ENCODE measurements around the gene SCN3A.

The SCN3A gene

DNA sequence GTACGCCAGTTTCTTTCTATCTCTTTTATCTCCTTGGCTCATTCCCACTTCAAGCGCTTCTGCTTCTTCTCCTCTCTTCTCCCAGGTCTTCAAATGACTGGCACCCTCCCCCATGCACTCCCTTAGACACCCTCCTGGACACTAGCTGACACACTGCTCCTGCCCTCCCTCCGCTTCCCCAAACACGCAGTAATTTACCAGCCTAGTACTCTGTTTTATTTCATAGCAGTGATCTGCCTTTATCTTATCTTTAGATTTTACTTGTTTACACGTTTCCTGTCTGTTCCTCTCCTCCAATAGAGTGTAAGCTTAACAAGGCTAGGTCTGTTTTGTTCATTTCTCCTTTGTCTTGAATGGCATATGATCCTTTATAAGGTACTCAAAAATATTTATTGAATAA is 93.9 kb downstream of the SCN3A start:
- DNase-seq = no peak

DNA sequence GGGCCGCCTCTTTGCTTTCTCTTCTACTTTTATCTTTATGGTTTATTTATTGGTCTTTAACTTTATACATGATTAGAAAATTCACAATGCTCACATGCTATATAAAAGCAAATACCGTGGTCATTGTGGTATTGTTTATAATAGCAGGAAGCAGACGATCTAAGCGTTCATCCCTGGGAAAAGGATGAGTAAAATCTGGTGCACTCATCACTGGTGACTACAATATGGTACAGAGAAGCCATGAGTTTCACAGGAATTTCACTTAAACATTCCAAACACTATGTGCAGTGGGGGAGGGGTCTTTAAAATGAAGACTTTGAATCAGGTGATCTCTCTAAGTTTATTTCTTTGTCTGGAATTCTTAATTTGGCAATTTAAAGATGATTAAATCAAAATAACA is 97.9 kb downstream of the SCN3A start:
- no peak for DNase-seq

DNA sequence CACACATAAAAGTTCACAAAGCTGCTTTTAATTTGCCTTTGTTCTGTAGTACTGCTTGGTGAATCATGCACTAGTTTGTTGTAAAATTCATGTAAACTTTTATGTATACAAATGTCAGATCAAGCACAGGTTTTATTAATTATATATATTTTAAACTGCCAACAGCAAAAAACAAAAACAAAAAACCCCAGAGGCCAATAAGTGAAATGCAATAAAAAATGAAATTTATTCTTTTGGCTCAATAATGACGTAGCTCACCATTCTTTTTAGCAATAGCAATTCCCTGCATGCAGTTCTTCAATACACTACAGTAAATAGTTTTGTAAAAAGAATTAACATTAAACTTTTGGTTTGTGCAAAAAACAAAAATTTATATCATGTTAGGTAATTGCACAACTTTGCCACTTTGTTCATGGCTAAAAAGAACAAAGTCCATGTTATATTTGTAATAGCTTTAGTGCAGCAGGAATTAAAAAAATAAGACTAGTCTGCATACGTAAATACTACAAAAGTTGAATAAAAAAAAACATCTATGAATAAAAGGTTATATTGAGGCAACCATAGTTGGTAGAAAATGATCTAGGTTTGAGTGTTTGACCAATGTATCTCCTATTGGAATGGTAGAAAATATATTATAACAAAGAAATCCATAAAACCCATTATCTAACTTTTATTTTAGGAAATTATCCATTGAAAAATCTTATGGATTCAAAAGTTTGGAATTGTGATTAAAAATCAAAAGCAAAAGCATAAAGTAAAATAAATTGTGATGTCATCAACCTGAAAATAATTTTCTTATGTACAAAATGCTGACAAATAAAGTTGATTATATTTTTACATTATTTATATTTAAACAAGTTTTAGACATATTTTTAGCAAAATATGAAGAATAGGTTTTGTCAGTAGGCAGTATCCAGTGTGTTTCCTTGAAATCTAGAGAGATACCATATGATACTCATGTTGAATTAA is 115.6 kb downstream of the SCN3A start:
- no peak for DNase-seq

DNA sequence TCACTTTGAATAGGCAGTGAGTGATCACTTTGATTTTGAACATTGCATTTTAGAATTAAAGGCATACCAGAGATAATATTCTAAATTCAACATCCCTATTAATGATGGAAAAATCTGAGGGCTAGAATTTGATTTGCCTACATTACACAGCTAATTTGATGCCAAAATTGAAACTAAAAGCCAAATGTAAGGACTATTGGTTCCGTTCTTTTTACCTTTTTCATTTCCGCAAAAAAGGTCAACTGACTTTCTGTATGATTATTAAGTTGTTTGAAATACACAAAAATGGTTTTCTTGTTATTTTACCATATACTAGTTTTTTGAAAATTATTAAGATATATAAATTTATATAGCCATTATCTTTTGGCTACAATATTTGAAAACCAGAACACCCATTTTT is 117.5 kb downstream of the SCN3A start:
- DNase-seq = no peak

DNA sequence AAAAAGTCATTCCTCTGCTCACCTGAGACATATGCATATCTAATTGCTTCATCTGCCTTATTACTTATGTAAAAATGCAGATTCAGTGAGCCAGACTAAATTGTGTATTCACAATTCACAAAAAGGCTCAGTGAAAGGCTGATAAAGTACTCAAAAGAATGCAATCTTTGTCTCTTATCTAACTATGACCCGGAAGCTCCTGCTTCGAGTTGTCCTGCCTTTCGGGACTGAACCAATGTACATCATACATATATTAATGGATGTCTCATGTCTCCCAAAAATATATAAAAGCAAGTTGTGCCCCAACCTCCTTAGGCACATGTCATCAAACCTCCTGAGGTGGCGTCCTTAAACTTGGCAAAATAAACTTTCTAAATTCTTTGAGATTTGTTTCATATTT is 120.5 kb downstream of the SCN3A start:
- no peak for DNase-seq

DNA sequence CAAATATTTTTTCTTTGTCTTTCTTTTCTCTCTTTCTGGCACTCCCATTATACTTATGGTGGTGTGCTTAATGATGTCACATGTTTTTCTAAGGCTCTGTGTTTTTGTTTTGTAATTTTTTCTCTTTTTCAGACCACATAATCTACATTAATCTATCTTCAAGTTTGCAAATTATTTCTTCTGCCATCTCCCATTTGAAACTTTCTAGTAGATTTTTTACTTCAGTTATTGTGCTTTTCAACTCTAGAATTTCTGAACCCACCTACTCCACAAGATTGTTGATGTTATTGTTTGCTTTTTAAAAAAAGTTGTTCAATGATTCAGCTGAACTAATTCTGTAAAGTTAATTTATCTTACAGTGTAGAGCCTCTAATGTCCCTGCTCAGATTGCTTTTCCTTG is 121.4 kb downstream of the SCN3A start:
- no peak for DNase-seq

DNA sequence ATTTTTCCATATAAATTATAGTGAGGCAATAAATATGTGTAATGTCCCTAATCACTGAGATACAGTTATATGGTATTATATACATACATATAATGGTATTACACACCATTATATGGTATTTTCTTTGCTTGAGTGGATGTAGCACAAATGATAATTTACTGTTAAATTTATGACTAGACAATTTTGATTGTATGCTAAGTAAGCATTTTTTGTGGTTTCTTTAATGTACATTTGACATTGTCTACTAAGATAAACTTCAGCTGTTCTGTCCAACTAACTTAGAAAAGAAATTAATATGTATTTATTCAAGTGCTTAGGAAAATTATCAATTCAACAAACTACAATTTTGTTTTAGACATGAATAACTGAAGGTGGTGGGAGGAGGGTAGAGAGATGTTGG is 122.6 kb downstream of the SCN3A start:
- no peak for DNase-seq

DNA sequence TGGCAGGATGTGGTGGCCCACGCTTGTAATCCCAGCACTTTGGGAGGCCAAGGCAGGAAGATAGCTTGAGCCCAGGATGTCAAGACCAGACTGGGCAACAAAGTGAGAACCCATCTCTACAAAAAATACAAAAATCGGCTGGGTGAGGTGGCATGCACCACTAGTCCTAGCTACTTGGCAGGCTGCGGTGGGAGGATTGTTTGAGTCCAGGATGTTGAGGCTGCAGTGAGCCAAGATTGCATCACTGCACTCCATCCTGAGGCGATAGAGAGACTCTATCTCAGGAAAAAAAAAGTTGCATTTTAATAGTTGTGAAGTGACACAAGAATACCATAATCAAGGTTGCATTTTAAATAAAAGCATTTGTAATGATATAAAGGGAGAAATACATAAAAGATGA is 124.4 kb downstream of the SCN3A start:
- DNase-seq = no peak

DNA sequence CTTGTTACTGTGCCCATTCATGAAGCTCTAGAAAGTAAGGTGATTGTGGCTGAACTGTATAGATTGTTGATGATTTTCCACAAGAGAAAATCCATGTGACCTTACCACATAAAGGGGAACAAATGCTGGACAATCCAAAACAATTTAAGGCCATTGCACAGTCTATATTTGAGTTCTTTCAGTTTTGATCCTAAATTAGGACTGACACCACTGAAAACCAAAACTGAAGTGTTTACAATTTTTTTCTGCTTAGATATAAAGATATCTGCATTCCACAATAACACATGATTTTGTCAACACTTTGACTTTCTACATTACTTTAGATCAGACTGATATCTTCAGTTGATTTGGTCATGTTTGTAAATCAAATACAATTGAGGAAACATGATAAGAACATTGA is 124.9 kb downstream of the SCN3A start:
- no peak for DNase-seq

DNA sequence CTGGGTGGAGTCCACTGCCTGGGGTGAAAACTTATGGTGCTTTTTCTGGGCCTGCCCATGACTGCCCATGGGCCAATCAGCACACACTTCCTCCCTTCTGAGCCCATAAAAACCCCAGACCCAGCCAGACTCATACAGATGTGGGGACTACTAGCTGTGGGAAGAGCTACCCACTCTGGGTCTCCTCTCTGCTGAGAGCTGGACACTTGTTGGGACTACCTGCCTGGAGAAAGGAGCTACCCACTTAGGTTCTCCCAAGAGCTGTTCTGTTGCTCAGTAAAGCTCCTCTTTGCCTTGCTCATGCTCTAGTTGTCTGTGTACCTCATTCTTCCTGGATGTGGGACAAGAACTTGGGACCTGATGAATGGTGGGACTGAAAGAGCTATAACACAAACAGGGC is 129.0 kb downstream of the SCN3A start:
- DNase-seq = no peak

DNA sequence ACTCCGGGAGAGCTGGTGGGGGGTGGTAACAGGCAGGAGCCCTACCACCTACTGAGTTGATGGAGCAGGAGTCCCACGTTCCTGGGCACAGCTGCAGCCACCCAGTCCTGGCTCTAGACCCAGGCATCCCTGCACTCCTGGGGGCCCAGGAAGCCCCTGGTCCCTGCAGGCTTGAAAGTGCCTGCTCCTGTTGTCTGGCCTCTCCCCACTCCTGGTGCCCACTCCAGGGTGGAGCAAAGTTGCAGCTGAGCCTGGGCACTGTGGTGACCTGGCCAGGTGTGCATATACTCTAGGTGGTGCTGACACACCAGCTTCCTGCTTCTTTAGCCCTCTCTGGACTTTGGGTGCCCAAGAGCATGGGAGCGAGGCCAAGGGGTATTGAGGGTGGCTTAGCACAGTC is 129.5 kb downstream of the SCN3A start:
- no peak for DNase-seq

DNA sequence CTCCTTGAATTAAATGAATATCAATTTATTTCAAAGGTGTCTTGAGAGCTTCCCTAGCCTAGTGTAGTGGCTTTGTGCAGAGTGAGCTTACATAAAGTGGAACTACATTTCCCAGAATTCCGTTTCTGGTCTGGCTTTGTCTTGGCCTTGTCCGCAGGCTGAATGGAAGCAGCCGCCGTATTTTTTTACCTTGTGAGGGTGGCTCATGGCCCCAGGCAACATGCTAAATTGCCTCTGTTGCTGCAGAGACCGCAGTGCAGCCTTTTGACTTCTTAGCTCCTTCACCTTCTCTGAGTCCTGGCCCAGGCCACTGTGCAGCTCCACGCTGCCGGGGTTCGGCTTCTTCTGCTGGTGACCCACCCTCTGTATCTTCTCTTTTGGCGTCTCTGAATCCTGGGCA is 133.8 kb downstream of the SCN3A start:
- no peak for DNase-seq

DNA sequence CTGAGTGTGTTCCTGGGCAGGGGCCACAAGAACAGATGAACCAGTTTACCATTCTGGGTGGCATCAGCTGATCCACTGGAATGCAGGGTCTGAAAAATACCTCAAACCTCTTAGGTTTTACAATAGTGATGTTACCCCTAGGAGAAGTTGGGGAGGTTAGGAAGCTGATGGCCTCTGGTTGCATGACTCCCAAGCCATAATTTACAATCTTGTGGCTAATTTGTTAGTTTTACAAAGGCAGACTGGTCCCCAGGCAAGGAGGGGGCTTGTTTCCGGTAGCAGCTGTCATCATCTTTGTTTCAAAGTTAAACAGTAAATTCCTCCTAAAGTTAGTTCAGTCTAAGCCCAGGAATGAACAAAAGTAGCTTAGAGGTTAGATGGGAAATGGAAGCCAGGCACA is 134.7 kb downstream of the SCN3A start:
- DNase-seq = no peak

DNA sequence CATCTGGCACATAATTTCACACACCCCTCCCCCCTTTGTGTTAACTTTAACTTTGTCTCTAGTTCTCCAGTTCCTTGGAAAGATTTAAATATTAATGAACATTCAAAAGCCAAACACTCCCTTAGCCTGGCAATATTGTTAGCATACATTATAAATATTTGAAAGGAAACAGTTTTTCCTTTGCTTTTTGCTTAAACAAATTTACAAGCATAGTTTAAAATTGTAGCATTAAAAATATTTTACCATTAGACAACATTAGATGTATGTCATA is 135.4 kb downstream of the SCN3A start:
- DNase-seq = no peak

DNA sequence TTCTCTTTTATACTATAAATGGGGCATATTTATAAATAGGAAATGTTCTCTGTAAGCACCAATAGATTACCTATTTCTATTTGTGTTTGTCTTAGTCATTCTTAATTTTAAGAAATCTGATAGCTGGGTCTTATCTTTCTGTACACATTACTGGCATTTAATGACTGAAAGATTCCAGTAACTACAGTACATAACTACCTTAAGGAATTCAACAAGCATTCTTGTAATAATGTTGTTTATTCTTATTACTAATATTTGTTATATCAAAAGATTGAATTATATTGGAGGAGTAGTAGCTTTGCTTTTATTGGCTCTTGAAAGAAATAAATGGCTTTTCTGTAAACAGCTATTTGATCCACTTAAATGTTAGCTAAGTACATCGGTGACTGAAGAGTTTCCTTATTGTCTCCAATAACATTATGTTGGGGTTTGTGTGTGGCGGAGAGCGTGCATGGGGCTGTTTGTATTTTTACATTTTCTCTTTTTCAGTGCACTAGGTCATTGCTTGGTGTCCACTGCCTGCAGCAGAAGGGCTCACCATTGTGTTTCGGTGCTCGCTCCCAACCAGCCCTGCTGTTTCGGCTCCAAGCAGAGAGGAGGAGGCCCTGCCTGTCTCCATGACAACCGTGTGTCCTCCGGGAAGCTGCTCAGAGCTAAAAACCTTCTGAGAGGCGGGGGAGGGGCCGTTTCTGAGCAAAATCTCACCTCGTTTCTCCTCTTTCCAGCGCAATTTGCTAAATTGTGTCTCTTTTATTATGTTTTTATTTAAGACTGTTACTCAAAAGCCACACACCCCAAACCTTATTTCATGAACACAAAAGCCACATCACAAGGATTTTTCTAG is 136.0 kb downstream of the SCN3A start:
- no peak for DNase-seq

DNA sequence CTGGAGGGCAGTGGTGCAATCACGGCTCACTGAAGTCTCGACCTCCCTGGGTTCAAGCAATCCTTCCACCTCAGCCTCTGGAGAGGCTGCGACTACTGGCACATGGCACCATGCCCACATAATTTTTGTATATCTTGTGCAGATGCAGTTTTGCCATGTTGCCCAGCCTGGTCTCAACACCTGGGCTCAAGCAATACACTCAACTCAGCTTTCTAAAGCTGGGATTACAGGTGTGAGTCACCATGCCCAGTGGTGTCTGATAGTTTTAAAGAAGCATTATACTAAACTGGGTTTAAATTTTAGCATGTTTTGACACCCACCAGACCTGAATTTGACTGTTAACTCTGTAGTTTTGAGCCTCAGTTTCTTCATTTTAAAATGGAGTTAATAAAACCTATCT is 139.1 kb downstream of the SCN3A start:
- no peak for DNase-seq

DNA sequence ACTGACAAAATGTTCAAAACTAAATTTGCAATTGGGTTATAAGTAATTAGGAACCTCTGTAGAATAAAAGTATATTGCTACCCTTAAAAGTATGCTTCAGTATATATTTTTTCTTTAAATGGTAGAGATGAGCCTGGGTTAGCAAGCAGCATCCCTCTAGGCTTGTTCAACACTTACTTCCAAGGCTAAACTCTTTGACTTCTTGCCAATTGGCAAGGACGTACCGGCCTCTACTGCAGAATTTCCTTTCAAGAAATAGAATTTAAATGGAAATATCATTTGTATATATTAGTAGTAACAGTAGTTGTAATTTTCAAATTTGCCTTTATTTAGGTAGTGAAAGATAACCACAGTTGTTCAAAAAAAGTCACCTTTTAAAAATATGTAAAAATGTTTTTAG is 143.4 kb downstream of the SCN3A start:
- no peak for DNase-seq

DNA sequence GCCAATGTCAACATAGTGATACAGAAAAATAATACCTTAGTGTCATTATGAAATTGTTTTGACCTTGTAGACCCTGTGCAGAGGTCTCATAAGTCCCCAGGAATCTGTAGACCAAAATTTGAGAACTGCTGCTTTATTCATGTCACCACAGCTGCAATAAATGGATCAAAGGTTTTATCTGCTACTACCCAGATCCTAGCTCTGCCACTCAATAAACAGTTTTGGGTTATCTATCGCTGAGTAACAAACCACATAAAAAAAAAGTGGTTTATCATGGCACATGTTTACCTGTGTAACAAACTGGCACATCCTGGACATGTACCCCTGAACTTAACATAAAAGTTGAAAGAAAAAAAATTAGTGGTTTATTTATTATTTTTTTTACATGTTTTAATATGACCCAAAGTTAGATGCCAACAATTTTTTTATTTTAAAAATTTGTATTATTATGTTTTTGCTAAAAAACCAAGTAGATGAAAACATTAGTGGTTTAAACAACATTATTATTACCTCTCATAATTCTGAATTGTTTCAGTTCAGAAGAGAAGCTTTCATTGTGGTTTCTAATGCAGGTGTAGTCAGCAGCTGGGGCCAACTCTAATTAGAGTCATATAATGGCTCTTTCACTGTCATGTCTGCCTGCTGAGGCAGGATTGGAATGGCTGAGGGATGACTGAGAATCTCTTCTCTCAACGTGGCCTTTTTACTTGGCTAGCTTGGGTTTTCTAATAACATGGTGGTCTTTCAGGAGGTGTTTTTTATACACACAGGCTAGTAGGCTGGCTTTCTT is 145.2 kb downstream of the SCN3A start:
- no peak for DNase-seq

DNA sequence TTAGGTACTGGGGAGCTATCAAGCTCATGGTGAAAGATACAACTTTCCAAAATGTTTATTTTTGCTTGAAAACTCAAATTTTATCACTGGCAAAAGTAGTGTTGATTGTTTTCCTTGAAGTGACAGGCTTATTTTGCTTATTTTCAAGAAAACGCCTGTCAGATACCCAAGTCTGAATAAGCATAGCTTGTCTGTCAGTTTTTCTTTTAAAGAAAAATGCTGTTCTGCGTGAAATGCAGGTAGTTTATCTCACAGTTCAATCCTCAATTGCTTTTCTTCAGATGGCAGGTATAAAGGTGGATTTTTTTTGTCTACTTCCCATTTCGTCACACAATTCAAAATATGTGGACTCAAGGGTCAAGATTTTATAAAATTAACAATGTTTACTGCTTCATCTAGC is 145.9 kb downstream of the SCN3A start:
- DNase-seq = no peak

DNA sequence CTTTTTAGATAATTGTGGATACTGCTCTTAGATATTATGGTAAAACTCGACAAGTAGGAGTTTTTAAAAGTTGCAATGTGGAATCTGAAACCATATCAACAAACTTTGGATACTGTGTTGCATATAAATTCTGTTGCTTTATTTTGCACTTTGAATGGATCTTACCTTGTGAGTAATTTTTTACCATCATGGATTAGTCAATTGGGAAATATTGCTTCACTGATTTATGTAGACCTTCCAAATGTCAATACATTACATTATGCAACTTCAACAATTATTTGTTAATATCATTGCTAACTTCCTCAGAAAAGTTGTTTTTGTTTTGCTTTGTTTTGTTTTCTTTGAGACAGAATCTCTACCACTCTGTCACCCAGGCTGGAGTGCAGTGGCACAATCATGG is 146.5 kb downstream of the SCN3A start:
- no peak for DNase-seq

DNA sequence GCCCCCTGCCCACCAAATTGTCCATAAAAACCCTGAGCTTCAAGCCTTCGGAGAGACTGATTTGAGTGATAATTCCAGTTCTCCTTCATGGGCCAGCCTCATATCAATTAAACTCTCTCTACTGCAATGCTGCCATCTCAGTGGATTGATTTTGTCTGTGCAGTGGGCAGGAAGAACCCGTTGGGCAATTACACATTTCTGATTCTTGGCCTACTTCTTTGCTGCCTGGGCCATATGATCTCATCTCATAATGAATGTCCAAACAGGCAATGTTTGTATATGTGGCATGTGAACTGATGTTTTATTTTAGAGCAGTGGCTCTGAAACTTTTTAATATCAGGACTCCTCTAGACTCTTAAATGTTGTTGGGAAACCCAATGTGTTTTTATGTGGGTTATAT is 147.3 kb downstream of the SCN3A start:
- no peak for DNase-seq

DNA sequence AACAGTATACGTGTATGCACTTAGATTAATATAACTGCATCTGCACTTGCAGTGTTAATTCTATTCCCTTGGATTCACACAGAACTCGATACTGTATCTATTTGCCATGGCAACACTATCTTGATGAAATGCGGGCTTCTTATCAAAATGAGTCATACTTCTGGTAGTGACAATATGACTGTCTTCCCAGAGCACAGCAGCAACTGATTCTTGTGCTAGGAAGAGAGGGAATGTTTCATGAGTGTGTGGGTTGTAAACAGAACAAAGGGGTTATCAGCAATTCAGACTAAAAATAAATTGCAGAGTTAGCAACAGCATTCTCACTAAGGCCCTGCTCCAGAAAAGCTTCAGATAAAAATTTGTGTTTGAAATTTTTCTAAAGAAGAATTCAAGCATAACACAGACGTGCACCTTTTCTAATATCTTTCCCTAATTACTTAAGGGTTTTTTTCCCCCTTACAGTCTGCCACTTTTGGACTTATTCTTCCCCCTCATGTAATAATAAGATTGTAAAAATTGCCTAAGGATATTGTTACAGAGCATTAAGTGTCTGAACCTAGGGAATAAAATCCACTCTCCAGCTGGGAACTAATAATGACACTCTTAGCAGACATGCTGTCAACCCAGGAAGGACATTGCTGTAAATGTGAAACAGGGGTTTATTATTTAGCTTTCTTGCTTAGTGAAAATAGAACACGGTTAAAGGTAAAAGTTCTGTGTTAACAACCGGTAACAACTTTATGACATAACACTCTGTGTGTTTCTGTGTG is 148.6 kb downstream of the SCN3A start:
- no peak for DNase-seq

DNA sequence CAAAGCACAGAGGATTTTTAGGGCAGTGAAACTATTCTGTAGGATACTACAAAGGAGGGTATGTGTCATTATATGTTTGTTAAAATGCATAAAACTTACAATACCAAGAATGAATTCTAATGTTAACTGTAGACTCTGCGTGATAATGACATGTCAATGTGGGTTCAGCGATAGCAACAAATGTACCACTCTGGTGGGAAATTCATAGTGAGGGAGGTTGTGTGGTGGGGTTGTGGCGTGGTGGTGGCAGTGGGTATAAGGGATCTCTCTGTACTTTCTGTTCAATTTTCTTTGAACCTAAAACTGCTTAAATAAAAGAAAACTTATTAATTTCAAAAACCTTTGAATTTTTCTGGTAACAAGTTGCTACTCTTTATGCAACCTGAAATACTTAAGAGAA is 149.2 kb downstream of the SCN3A start:
- no peak for DNase-seq

Measured in SIG-M5 (cell line).